Stimulated activated CD4-positive, alpha-beta T cell treated with anti-CD3 and anti-CD28 coated beads, Interleukin-2, amount 100 ng/mL, for 24 hours (primary cell): ENCODE data around the gene ZBTB18.
A peak's percentile ranks its signal among the peaks of the same experiment; 100 is the strongest.
"Not testable (repeated sequence)": the region's sequence is repeated elsewhere in the genome, so short reads cannot be mapped to it uniquely, and the experiment has no call there.

ENCODE experiments used
- DNase-seq, 2 donors: peaks; one replicate each; pipeline ENCODE4 v3.0.0-alpha.2; 2020

Gene ZBTB18

DNA sequence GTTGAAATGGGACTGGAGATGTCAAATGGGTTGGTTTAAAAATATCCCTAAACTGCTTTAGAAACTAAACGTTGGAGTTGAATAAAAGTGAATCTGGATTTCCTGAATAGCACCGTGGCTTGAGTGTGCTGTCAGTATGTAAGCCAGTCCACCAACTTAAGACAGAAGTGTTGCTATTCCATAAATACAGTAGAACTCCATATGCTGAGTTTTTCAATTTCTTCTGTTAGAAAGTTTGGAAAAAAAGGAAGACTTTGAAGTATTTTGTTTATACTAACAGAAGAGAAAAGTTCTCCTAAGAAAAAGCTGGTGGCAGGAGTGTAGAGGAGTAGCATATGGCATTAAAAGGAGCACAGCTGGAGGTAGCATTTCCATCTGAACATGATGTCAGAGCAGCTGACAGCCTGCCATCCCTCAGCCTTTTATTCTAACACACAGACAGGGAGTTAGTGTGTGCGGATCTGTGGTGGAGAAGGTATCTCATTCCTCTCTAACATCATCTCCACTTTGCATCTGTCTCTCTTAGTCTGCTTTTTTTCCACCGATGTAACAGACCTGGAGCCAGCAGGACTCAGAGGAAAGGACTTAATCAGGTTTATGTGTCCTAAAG, at the start of gene ZBTB18:
Gene ZBTB18 (plus strand): TSS at position 449 of the 610 bp plus-strand sequence. CDS start 149 bp downstream, at position 598.
- DNase-seq, result no peak

DNA sequence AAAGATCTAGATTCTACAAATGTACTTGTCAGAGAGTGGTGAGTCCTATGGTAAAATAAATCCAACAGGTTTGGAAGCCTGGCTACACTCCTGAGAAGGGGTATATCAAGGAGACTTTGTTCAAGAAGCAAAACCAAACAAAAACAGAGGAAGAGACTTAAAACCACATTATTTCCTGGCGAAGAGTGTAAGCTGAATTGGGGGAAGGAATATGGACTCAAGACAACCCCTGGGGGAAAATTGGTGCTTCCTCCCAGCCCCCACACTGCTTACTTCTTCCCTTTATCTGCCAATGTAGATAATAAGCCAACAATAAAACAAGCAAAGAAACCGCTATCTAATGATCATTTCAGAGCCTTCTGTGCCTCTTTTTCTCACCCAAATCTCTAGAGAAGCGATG, 48.4 kb upstream of the ZBTB18 start:
- DNase-seq, result no peak

DNA sequence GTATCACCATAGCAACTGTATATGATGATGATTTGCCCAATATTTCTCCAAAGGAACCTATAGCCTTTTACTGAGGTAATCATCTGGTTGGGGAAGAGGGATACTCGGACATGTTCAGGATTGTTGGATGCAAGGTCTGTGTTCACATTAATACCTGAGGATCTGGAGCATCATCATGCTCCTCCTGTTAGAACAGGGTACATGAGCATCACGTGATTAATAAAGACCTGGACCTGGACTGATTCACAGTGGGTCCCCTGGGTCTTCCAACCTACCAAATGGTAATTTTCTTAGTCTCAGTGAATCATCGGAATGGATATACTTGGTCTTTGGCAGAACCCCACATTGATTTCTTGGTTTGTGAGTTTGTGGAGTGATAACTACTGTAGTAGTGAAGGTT, 45.6 kb upstream of the ZBTB18 start:
- DNase-seq, result no peak

DNA sequence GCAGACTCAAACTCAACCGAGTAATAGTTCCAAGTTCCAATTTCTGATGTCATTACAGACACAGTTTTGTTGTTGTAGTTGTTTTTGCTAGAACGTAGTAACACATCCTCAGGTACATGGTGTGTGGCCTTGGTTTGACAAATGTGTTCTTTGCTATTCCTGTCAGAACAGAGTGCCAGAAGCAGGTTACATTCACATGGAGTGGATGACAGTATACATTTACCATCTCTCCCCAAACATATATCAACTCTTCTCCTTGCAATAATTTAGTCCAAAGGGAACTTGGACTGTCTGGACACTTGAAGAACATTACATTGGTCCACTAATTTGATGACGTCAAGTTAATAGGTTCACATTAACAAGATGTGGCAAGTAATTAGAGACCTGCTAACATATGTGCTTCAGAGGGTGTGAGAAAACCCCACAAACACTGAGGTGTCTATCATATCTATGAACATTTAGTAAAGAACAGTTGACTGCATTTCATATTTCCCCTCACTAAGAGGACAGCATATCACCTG, 44.6 kb upstream of the ZBTB18 start:
- no peak for DNase-seq

DNA sequence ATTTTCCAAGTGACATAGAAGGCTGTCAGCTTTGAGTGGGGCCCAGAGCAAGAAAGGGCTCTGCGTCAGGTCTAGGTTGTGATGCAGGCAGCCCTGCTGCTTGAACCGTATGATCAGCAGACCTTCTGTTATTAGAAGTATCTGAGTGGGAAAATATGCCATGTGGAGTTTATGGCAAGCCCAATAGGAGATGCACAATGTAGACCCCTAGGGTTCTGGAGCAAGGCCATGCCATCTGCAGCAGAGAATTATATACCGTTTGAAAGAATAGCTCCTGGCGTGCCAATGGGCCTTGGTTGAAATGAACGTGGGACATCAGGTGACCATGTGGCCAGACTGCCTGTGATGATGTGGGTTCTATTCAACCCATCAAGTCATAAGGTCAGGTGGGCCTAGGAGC, 44.1 kb upstream of the ZBTB18 start:
- no peak for DNase-seq

DNA sequence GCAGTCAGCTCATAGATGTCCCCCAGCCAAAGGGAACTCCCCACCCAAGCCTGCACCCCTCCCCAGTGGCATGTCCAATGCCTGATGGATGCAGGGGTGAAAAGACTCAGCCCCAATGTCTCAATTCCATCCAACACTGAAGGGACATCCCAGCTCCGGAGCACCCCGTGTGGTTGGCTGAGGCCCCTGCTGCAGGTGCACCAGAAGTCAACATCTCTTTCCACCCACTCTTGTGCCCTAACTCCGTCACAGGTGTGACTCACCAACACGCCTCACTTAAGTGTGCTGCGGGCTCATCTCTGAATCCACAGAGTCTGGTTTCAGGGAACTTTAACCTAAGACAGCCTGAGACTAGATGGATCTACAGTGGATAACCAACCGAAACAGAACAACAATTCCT, 40.9 kb upstream of the ZBTB18 start:
- peak; percentile 37 to 55 for DNase-seq

DNA sequence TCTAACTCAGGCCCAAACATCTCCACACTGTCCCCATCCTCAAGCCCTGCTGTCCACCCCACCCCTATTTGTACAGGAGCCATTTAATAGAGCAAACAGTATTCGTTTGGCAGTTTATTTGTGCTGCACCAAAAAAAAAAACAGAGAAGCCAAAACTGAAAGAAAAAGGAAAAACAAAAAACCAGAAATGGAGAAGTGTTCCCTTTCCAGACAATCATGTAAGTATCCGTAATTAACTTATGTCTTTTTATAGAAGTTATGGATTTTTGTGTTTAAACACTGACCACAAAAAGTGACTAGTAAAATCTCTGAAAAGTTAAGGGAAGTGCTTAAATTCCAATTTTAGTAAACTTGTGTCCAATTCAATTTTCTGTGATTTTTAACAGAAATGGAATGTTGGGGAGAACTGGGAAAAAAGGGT, 40.4 kb upstream of the ZBTB18 start:
- no peak for DNase-seq

DNA sequence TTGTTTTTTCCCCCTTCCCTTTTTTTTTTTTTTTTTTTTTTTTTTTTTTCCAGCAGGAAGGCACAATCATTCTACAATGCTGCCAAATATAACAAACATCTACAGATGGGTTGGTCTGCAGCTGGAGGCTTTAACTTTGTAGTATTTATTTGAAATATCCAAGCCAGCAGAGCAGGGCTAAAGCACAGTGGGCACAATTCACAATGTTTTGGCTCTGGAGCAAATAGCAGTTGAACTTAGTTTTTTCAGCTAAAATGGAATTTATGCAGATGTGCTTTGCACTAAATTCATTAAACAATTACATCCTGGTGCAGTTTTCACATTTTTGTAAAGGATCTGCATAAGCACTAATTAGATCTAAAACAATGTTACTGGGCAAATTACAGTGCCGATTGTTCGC, 39.8 kb upstream of the ZBTB18 start:
- no peak for DNase-seq

DNA sequence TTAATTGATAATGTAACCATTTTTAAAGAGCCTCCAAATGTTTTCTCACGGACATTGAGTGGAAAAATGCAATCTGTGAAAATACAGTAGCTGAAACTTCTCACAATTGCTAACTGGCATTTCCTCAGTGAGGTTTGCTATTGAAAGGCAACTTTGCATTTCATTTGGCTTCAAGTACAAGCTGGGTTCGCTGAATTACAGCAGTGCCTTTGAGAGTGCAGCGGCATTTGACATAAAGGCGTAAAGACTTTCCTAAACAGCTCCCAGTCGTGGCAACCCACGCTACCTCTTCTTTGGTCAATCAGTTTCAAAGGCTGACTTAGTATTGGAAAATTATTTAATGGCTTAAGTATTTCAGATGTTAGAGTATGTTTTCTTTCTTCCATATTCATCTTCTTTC, 39.3 kb upstream of the ZBTB18 start:
- no peak for DNase-seq

DNA sequence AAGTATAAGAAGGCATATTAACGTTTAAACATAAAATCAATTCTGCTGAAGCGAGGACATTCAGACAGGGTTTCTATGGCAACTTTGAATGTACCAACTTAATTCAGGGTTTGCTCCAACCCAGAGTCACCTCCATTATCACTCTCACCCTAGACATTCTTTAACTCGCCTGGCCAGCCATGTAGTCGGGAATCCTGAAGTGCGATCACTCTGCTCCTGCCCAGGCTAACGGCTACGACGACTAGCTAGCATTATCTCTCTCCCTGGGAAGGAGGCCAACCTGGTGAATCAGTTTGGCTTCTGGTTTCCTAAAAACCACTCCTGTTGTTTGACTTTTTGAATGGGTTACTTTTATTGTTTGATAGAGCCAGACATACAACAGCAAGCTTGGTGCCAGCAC, 38.9 kb upstream of the ZBTB18 start:
- DNase-seq, result no peak

DNA sequence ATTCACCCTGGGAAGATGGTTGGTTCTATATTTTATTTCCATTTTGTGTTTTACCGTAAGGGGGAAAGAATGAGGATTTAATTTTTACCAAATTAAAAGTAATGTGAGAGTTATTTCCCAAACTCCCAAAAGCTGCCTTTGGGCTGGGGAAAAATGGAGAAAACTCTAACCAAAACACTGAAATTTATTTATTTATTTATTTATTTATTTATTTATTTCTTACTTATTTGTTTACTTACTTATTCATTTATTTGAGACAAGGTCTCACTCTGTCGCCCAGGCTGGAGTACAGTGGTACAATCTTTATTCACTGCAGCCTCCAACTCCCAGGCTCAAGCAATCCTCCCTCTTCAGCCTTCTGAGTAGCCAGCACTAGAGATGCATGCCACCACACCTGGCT, 38.0 kb upstream of the ZBTB18 start:
- DNase-seq, result no peak

DNA sequence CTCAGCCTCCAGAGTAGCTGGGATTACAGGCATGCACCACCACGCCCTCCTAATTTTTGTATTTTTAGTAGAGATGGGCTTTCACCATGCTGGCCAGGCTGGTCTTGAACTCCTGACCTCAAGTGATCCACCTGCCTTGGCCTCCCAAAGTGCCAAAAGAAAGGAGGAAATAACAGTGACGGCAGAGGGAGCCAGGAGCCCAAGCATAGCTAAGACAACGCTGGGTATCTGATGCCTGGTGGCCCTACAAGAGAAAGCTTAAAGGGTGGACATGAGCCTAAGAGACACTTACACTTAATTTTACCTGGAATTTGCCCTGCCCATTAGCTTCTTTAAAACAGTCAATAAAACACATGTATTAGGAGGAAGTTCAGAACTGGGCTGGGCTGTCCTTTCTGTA, 36.2 kb upstream of the ZBTB18 start:
- not testable (repeated sequence) for DNase-seq

DNA sequence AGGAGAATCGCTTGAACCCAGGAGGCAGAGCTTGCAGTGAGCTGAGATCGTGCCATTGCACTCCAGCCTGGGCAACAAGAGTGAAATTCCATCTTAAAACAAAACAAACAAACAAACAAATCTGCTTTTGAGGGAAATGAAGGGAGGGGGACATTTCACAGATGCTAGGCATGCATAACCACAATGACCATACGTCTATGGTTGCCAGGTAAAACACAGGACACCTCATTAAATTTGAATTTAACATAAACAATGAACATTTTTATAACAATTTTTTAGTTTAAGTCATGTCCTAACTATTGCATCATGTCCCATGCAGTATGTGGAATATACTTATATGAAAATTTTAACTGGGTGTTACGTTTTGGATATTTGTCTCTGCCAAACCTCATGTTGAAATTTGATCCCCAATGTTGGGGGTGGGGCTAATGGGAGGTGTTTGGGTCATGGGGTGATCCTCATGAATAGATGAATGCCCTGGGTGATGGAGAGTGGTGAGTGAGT, 31.0 kb upstream of the ZBTB18 start:
- DNase-seq, result no peak

DNA sequence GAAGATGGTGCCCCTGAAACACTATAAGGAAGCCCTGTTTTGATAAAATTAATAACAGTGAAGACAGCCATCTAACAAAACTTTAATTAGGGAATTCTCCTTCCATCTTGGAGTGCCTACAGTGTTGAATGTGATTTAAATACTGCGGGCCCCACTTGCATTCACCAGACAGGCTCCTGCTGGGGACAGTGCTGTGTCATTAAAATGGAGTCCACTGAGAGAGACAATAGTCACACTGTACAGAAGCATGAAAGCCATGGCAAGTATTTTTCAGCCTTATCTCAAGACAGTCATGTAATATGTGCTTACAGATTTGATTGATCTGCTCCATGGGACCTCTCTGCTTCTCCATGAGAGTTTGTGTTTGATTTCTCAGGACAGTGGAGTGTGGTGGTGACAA, 29.7 kb upstream of the ZBTB18 start:
- no peak for DNase-seq

DNA sequence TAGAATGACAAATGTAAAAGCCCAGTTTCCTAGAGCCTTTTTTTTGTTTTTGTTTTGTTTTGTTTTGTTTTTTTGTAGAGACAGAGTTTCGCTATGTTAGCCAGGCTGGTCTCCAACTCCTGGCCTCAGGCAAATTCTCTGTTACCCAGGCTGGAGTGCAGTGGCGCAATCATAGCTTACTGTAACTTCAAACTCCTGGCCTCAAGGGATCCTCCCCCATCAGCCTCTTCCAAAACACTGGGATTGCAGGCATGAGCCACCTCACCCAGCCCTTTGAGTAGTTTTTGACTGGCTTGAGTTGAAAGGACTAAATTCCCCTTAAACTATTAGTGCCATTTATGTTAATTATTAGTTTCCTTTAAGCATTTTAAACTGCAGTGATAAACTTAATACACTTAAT, 28.8 kb upstream of the ZBTB18 start:
- DNase-seq, result no peak

DNA sequence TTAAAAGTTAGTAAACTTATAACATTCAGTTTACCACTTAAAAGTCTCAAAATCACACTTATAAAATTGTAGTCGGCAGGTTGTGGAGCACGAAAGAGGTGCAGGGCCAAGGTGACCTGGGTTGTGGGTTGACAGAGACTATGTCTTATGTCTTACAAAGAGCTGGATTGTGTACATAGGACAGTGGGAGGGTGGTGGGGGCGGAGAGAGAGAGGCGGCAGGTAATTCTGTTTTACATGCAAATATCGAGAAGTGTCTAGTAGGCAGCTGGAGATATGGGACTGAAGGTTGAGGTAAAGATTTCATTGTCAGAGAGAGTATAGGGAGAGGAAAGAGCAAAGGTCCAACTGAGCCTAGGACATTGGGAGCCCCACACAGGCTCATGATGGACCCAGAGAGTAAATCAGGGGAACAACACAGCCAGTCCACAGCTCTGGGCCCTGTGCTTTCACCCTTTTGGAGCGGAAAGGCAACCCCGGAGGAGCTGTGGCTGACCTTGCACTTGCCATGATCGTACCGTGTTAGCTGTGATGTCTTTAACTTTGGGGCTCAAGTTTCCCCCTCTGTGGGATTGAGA, 28.1 kb upstream of the ZBTB18 start:
- no peak for DNase-seq

DNA sequence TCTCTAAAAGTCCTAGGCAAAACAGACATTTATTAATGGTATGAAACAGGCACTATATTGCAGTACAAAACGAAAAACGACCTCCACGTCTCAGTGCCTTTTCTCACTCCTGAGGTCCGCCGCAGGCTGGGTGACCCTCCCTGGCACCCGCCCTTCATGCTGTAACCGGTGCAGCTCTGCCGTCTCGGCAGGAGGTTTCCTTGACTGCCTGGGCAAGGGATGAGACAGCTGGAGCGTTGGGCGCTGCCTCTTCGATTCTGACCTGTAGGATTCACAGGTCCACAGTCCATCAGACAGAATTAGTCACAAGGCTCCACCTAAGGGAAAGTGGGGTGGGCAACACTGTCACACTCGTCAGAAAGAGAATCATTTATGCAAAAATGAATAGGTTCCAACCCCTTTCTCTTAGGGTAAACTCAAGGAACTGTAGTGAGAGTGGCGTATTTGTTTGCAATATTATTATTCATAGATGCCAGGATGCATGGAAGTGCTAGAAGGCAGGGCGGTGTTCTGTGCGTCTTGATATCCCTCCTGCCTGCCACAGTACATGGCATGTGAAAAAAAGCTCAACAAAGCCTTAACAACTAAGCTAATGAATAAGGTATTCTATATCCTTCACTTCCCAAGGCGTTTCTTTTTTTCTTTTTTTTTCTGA, 23.5 kb upstream of the ZBTB18 start:
- no peak for DNase-seq

DNA sequence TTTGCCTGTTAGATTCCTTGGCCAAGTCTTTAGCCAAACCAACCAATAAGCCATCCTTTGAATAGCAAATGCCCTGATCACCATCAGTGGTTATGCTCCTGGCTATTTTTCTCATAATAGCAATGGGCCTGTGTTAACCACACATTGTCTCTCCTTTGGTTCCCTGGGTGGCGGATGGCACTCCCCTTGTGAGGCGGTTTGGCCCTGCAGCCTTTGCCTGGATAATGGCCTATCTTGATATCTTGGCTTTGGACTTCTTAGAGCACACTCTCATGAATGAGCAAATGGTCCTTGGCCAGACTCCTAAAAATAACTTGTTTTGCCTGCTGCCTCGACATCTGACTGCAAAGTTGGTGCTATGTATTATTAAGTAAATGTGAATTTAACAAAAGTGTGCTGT, 22.4 kb upstream of the ZBTB18 start:
- no peak for DNase-seq

DNA sequence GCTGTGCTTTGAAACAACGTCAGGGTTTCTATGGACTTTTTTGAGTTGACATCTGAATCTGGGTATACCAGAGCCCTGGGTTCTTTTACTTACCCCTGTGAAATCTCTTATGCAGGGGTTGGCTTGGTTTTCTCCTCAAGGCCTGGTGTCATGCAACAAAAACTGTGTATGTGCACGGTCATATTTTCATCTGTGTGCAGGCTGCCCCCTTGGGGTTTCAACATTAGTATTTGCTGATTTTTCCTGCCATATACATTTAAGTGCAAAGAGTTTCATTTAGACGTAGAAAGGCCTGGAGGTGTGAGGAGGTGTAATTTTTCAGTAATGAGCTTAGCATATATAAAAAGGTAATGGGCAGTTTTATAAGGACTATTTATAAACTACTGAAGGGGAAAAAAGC, 22.0 kb upstream of the ZBTB18 start:
- DNase-seq, result no peak

DNA sequence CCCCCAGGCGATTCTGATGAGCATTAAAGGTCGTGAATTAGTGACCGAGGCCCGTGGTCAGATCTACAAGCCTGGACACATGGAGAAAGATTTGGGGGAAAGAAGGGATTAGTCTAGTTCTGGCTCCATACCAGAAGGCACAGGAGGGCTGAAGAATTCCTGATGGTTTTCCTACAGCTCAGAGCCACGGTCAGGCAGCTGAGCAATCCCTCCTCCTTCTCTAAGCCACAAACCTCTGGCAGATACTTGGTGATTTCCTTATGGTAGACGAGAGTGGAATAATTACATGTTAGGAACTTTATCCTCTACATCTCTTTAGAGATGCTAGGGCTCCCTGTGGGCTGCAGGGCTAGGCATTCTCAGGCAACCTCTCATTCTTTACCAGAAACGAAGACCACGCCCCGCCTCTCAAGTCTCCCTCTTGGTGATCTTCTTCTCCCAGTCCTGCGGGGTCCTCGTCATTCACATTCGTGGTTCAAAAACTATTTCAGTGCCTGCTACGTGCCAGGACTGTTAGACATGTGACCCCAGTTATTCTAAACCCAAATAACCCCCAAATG, 20.5 kb upstream of the ZBTB18 start:
- no peak for DNase-seq

DNA sequence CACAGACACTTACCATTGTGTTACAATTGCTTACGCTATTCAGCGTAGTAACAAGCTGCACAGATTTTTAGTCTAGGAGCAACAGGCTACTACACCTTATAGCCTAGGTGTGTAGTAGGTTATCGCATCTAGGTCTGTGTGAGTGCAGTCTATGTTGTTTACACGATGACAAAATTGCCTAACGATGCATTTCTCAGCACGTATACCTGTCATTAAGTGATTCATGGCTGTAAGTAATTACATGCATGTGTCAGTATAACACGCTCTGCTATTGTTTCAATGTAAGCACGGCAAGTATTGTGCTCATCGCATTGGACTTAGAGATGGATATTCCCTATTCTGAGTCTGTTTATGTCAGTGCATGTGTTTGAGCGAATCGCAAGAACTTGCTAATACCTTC, 15.7 kb upstream of the ZBTB18 start:
- no peak for DNase-seq

DNA sequence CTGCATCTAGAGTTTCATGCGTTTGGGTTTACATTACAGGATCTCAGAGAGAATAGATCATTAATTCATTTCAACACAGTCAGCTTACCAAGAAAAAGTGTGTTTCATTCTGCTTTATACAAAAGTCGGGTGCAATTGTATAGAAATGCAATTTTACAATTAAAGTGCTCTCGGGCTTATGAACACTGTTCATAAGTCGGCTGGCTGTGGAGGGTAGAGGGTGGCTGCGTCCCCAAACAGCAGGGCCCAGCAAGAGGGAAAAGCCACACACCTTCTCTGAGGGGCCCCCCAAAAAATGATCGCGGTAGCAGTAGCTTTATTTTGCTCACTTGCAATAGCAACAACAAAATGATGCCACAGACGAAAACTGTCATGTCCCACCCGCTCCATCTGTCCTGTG, 13.8 kb upstream of the ZBTB18 start:
- DNase-seq, result no peak

DNA sequence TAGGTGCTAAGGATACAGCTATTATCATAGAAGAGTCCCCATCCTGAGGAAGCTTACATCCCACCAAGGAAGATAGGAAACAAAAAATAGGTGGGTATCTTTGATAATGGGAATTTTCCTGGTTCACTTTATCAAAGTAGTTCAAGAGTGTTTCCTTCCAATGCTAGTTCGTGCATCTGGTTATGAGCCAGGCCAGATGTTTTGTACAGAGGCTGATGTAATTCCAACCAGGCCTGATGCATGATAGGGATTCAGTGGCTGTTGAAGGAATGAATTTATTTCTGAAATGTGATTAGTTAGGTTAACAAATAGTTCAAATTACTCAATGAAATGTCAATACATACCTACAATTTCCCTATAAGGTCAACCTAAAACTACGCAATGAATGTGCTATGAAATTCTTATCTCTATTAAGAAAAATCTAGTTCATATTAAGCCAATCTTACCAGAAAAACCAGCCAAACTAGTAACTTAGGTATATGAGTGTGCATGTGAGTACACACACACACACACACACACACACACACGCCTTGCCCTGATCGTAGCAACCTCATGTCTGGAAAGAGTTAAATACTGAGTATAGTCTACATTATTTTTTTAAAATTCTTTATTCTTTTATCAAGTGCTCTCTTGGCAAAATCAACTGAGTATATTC, 9.5 kb upstream of the ZBTB18 start:
- no peak for DNase-seq
